ENCODE measurements around the gene EARS2. TPM values are rescaled to one million over a fixed set of nuclear protein-coding genes. Genes with fewer than 3 reads are reported as not detected.

Gene EARS2
- total and polyA plus RNA-seq, 9 of the 15 experiments (the other 6 are each of a cell fraction or from before 2014, with no cell fraction given), result 17.6 to 58.6 (median 36.3) TPM

- TF ChIP-seq, protein P1, sequence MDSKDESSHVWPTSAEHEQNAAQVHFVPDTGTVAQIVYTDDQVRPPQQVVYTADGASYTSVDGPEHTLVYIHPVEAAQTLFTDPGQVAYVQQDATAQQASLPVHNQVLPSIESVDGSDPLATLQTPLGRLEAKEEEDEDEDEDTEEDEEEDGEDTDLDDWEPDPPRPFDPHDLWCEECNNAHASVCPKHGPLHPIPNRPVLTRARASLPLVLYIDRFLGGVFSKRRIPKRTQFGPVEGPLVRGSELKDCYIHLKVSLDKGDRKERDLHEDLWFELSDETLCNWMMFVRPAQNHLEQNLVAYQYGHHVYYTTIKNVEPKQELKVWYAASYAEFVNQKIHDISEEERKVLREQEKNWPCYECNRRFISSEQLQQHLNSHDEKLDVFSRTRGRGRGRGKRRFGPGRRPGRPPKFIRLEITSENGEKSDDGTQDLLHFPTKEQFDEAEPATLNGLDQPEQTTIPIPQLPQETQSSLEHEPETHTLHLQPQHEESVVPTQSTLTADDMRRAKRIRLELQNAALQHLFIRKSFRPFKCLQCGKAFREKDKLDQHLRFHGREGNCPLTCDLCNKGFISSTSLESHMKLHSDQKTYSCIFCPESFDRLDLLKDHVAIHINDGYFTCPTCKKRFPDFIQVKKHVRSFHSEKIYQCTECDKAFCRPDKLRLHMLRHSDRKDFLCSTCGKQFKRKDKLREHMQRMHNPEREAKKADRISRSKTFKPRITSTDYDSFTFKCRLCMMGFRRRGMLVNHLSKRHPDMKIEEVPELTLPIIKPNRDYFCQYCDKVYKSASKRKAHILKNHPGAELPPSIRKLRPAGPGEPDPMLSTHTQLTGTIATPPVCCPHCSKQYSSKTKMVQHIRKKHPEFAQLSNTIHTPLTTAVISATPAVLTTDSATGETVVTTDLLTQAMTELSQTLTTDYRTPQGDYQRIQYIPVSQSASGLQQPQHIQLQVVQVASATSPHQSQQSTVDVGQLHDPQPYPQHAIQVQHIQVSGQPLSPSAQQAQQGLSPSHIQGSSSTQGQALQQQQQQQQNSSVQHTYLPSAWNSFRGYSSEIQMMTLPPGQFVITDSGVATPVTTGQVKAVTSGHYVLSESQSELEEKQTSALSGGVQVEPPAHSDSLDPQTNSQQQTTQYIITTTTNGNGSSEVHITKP (IDR thresholded peaks at IDR 0.05; ENCODE audit: partially characterized antibody), result peak; percentile 64
- TF ChIP-seq, protein P2, sequence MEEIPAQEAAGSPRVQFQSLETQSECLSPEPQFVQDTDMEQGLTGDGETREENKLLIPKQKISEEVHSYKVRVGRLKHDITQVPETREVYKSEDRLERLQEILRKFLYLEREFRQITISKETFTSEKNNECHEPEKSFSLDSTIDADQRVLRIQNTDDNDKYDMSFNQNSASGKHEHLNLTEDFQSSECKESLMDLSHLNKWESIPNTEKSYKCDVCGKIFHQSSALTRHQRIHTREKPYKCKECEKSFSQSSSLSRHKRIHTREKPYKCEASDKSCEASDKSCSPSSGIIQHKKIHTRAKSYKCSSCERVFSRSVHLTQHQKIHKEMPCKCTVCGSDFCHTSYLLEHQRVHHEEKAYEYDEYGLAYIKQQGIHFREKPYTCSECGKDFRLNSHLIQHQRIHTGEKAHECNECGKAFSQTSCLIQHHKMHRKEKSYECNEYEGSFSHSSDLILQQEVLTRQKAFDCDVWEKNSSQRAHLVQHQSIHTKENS (CRISPR knock-in tag; IDR thresholded peaks at IDR 0.05), result no peak
- TF ChIP-seq RBM34 (IDR thresholded peaks at IDR 0.05; ENCODE audit: borderline replicate concordance, insufficient read depth, low read length) (no peak), TCF7L2 (IDR thresholded peaks at IDR 0.05; ENCODE audit: low read depth, low read length) (no peak), GABPA (tag; conservative IDR thresholded peaks at IDR 0.05; ENCODE audit: low read depth) (no peak), RUNX1 (IDR thresholded peaks at IDR 0.05; ENCODE audit: low read depth) (no peak), RAD21 (CRISPR knock-in tag; conservative IDR thresholded peaks at IDR 0.05 in 1 of 2, IDR thresholded peaks at IDR 0.05 in 1 of 2) (peak in 1 of 2 experiments; percentile 30; a peak in 1 of 4 replicates), PCBP2 (IDR thresholded peaks at IDR 0.05; ENCODE audit: low read depth, low read length, poor library complexity, severe bottlenecking) (no peak), XRCC3 (IDR thresholded peaks at IDR 0.05) (no peak)
Observed at GRCh38 chr16:23518435-23518891, 38.7 kb downstream of the EARS2 start (continued).
